ENCODE results near the gene TENM4. TPM values are rescaled to one million over a fixed set of nuclear protein-coding genes. Genes with fewer than 3 reads are reported as not detected.
"Not testable (repeated sequence)": the region's sequence is repeated elsewhere in the genome, so short reads cannot be mapped to it uniquely, and the experiment has no call there.

TENM4 gene
- total RNA-seq, 1 donor from 2014 or later, result under 0.01 TPM

- DNase-seq (ENCODE audit: low read depth, low spot score), result no peak
Observed at GRCh38 chr11:79249295-79249993, 191.4 kb downstream of the TENM4 start.

- no peak for DNase-seq (ENCODE audit: low read depth, low spot score)
Observed at GRCh38 chr11:79244798-79245197, 196.0 kb downstream of the TENM4 start.

GRCh38 chr11:79244241-79244772 is 196.5 kb downstream of the TENM4 start:
- DNase-seq (ENCODE audit: low read depth, low spot score), result no peak

GRCh38 chr11:79243422-79244210 is 197.2 kb downstream of the TENM4 start:
- no peak for DNase-seq (ENCODE audit: low read depth, low spot score)

- DNase-seq (ENCODE audit: low read depth, low spot score), result no peak
Observed at GRCh38 chr11:79242616-79243015, 198.2 kb downstream of the TENM4 start.

GRCh38 chr11:79241852-79242241 is 199.0 kb downstream of the TENM4 start:
- DNase-seq (ENCODE audit: low read depth, low spot score), result no peak

- no peak for DNase-seq (ENCODE audit: low read depth, low spot score)
Observed at GRCh38 chr11:79241205-79241851, 199.5 kb downstream of the TENM4 start.

GRCh38 chr11:79237703-79238102 is 203.1 kb downstream of the TENM4 start:
- DNase-seq (ENCODE audit: low read depth, low spot score), result no peak

GRCh38 chr11:79237091-79237490 is 203.7 kb downstream of the TENM4 start:
- no peak for DNase-seq (ENCODE audit: low read depth, low spot score)

GRCh38 chr11:79236541-79236971 is 204.3 kb downstream of the TENM4 start:
- DNase-seq (ENCODE audit: low read depth, low spot score), result no peak

- DNase-seq (ENCODE audit: low read depth, low spot score), result no peak
Observed at GRCh38 chr11:79235696-79236095, 205.1 kb downstream of the TENM4 start.

- no peak for DNase-seq (ENCODE audit: low read depth, low spot score)
Observed at GRCh38 chr11:79232346-79232745, 208.5 kb downstream of the TENM4 start.

- DNase-seq (ENCODE audit: low read depth, low spot score), result no peak
Observed at GRCh38 chr11:79229047-79229446, 211.8 kb downstream of the TENM4 start.

GRCh38 chr11:79227767-79228755 is 212.8 kb downstream of the TENM4 start:
- DNase-seq (ENCODE audit: low read depth, low spot score), result no peak

GRCh38 chr11:79227308-79227707 is 213.5 kb downstream of the TENM4 start:
- no peak for DNase-seq (ENCODE audit: low read depth, low spot score)

- DNase-seq (ENCODE audit: low read depth, low spot score), result no peak
Observed at GRCh38 chr11:79226126-79226525, 214.7 kb downstream of the TENM4 start.

- not testable (repeated sequence) for DNase-seq (ENCODE audit: low read depth, low spot score)
Observed at GRCh38 chr11:79222163-79222562, 218.7 kb downstream of the TENM4 start.

GRCh38 chr11:79221444-79222130 is 219.2 kb downstream of the TENM4 start:
- no peak for DNase-seq (ENCODE audit: low read depth, low spot score)

GRCh38 chr11:79220171-79220570 is 220.7 kb downstream of the TENM4 start:
- DNase-seq (ENCODE audit: low read depth, low spot score), result no peak
